HepG2 (cell line): ENCODE results near the gene STAB2. TPM values are rescaled to one million over a fixed set of nuclear protein-coding genes. Genes with fewer than 3 reads are reported as not detected.

Source experiments
- ATAC-seq: fragments of 200-7000 bp; cut with Tn5 transposase; 3 replicates; pipeline ENCODE4 v1.9.1; 2020; ENCODE audit warnings: mild to moderate bottlenecking, moderate library complexity
- BruUV-seq: library from RNA; stranded (reverse); fragments of 400-500 nt; replicated peaks from 2 replicates; lab custom pipeline; 2021; lab: Mats Ljungman, UMichigan
- CTCF ChIA-PET: fragments of 300-600 bp; formaldehyde crosslinking; extraction: SDS; loops from one replicate; lab custom pipeline; 2021; ENCODE audit warnings: low total read pairs, inconsistent platforms, low intra/inter-chr PET ratio; lab: Yijun Ruan, JAX
- POLR2A ChIA-PET: fragments of 350-600 bp; sonication (Branson Sonifier 250); formaldehyde crosslinking; loops from one replicate; lab custom pipeline; 2020; ENCODE audit warnings: antibody characterized with exemption, inconsistent platforms; lab: Yijun Ruan, JAX
- DNase-seq: peaks from one replicate; pipeline ENCODE4 v3.0.0-alpha.2; 2015; ENCODE audit warnings: low spot score
- FAIRE-seq: peaks from 3 replicates; lab custom pipeline; 2011; peaks lifted over from hg19 to GRCh38; lab: Jason Lieb, UNC
- H2AFZ ChIP-seq: one replicate; pipeline ENCODE4 v1.6.1; 2011; ENCODE audit warnings: low read length, inconsistent platforms
- H3K27ac ChIP-seq: fragments of 300-600 bp; 3 replicates; pipeline ENCODE4 v1.8.0; 2011; ENCODE audit warnings: mixed run types, mild to moderate bottlenecking, mixed read lengths, low read length, inconsistent platforms; ENCODE audit not compliant: insufficient read depth; ENCODE audit errors: extremely low read length
- H3K27me3 ChIP-seq, 2 experiments: fragments of 200-600 bp in 1 of 2; 2 replicates in 1 of 2; 3 replicates in 1 of 2; pipeline versions ENCODE4 v1.6.0 to v1.8.0; 2011; ENCODE audit warnings: low read length in 2 of 2, mild to moderate bottlenecking in 2 of 2, moderate library complexity in 2 of 2, inconsistent platforms in 1 of 2; ENCODE audit not compliant: insufficient read depth in 2 of 2, control insufficient read depth in 1 of 2
- H3K36me3 ChIP-seq, 2 experiments: fragments of 200-600 bp in 1 of 2; replicated peaks in 1 of 2; 2 replicates in 1 of 2; 3 replicates in 1 of 2; pipeline versions ENCODE4 v1.5.1 to v1.8.0; 2011; ENCODE audit warnings: low read length in 2 of 2, inconsistent platforms in 1 of 2; ENCODE audit not compliant: insufficient read depth in 2 of 2, control insufficient read depth in 1 of 2
- H3K4me1 ChIP-seq: 2 replicates; pipeline ENCODE4 v1.5.1; 2012; ENCODE audit warnings: low read length, inconsistent platforms; ENCODE audit not compliant: insufficient read depth
- H3K4me2 ChIP-seq: 2 replicates; pipeline ENCODE4 v1.6.0; 2011; ENCODE audit warnings: low read depth, low read length, inconsistent platforms
- H3K4me3 ChIP-seq, 3 experiments: fragments of 200-600 bp in 1 of 3; sonication (generic), shearing (Covaris generic) in 1 of 3; replicated peaks in 1 of 3; 2 replicates each; pipeline ENCODE4 v1.5.1; 2011 to 2016; ENCODE audit warnings: low read length in 3 of 3, inconsistent platforms in 2 of 3, low read depth in 2 of 3, mild to moderate bottlenecking in 2 of 3, control low read depth in 1 of 3, mixed read lengths in 1 of 3; ENCODE audit not compliant: insufficient read depth in 1 of 3
- H3K79me2 ChIP-seq: one replicate; pipeline ENCODE4 v1.6.1; 2011; ENCODE audit warnings: low read length, inconsistent platforms; ENCODE audit not compliant: insufficient read depth
- H3K9ac ChIP-seq: 2 replicates; pipeline ENCODE4 v1.6.0; 2011; ENCODE audit warnings: mild to moderate bottlenecking, low read depth, low read length, inconsistent platforms; ENCODE audit not compliant: insufficient read depth
- H3K9me3 ChIP-seq: 2 replicates; pipeline ENCODE4 v1.5.1; 2012; ENCODE audit warnings: mild to moderate bottlenecking, low read length
- H4K20me1 ChIP-seq: 2 replicates; pipeline ENCODE4 v1.6.0; 2011; ENCODE audit warnings: inconsistent platforms, mild to moderate bottlenecking, low read length, moderate library complexity; ENCODE audit not compliant: insufficient read depth
- BORCS8-MEF2B ChIP-seq: sonication (generic); formaldehyde crosslinking; IDR thresholded peaks from 2 replicates; pipeline ENCODE4 v1.8.0; 2022; ENCODE audit warnings: mild to moderate bottlenecking, missing genetic modification reagents
- FOSL1 ChIP-seq: sonication (generic); formaldehyde crosslinking; IDR thresholded peaks from 2 replicates; pipeline ENCODE4 v1.9.0; 2021; ENCODE audit warnings: missing genetic modification reagents, borderline replicate concordance
- MAX ChIP-seq: IDR thresholded peaks from 2 replicates; pipeline ENCODE4 v1.6.1; 2012; ENCODE audit warnings: inconsistent platforms
- PRPF4 ChIP-seq: fragments of 200-400 bp; formaldehyde crosslinking; IDR thresholded peaks from 2 replicates; pipeline ENCODE4 v1.6.1; 2016; ENCODE audit warnings: low read length, low read depth; ENCODE audit not compliant: poor library complexity, severe bottlenecking
- SP1 ChIP-seq, 2 experiments: fragments of 450-650 bp in 1 of 2; sonication (generic) in 1 of 2; formaldehyde crosslinking in 1 of 2; IDR thresholded peaks; 2 replicates each; pipeline versions ENCODE4 v1.4.0 to v1.6.1; 2016 to 2020; ENCODE audit warnings: missing genetic modification reagents in 1 of 2
- TBP ChIP-seq: sonication (generic); formaldehyde crosslinking; IDR thresholded peaks from 2 replicates; pipeline ENCODE4 v1.5.0; 2020; ENCODE audit warnings: missing genetic modification reagents
- ZFP82 ChIP-seq: sonication (generic); formaldehyde crosslinking; IDR thresholded peaks from 2 replicates; pipeline ENCODE4 v1.5.1; 2020; ENCODE audit warnings: mild to moderate bottlenecking, missing genetic modification reagents, borderline replicate concordance
- ZMAT5 ChIP-seq: sonication (generic); formaldehyde crosslinking; IDR thresholded peaks from 2 replicates; pipeline ENCODE4 v1.5.0; 2020; ENCODE audit warnings: mild to moderate bottlenecking, low read depth, missing genetic modification reagents, borderline replicate concordance
- ZMYM2 ChIP-seq: sonication (generic); formaldehyde crosslinking; IDR thresholded peaks from 2 replicates; pipeline ENCODE4 v1.8.0; 2022; ENCODE audit warnings: mild to moderate bottlenecking, missing genetic modification reagents
- ZNF280D ChIP-seq: sonication (generic); formaldehyde crosslinking; IDR thresholded peaks from 2 replicates; pipeline ENCODE4 v1.5.1; 2020; ENCODE audit warnings: mild to moderate bottlenecking, missing genetic modification reagents
- ZNF292 ChIP-seq: sonication (generic); formaldehyde crosslinking; IDR thresholded peaks from 2 replicates; pipeline ENCODE4 v1.8.1; 2022; ENCODE audit warnings: mild to moderate bottlenecking, low read depth, missing genetic modification reagents, borderline replicate concordance
- ZNF550 ChIP-seq: sonication (generic); formaldehyde crosslinking; IDR thresholded peaks from 2 replicates; pipeline ENCODE4 v1.4.0; 2020; ENCODE audit warnings: mild to moderate bottlenecking, missing genetic modification reagents, borderline replicate concordance
- WGBS: methylation state at CpG from one replicate; pipeline ENCODE4 v1.1.6; 2017; ENCODE audit warnings: low lambda C conversion rate; 5-methylcytosine and 5-hydroxymethylcytosine counted together
- in situ Hi-C: cut with HindIII; loops from 2 replicates; pipeline ENCODE4 v1.10.0; 2017; ENCODE audit warnings: low pct_unique_long_range_greater_than_20kb; ENCODE audit not compliant: extremely low pct_ligation_motif_present
- intact Hi-C: fragments of 100-400 bp; cut with micrococcal nuclease; formaldehyde crosslinking; loops from one replicate; pipeline ENCODE4 v1.10.0; 2022; ENCODE audit not compliant: unreplicated experiment
- polyA plus RNA-seq, 8 experiments: library from polyadenylated mRNA; depleted of rRNA in 3 of 8; stranded (reverse) in 7 of 8; unstranded in 1 of 8; fragments of >200 nt; fragmentation: Illumina TruSeq in 4 of 8; extraction: Trizol in 4 of 8; gene quantifications; 2 replicates each; pipeline versions ENCODE4 v1.2.1 to v1.2.3, GENCODE V29; 2011 to 2016; ENCODE audit warnings: low read depth in 4 of 8, missing spikeins in 1 of 8, mixed read lengths in 1 of 8; ENCODE audit not compliant: insufficient read depth in 1 of 8
- total RNA-seq, 5 experiments: library from RNA; depleted of rRNA; stranded (reverse); fragments of >200 nt; fragmentation: Illumina TruSeq; extraction: Trizol; gene quantifications; 2 replicates each; pipeline ENCODE4 v1.2.3, GENCODE V29; 2016; ENCODE audit warnings: low read depth in 1 of 5

STAB2 gene
- total and polyA plus RNA-seq, 2 of the 13 experiments (the other 11 are each of a cell fraction or from before 2014, with no cell fraction given): not detected

- no peak overlapping the region for H2AFZ ChIP-seq
- H4K20me1 ChIP-seq: no peaks in the 10 kb centered on the region
- no peak for ATAC-seq
- no peaks in the 10 kb centered on the region for H3K36me3 ChIP-seq
- WGBS: 25% methylated on average over 10 of the region's 10 CpGs
- intact Hi-C loops (no loop called here), in situ Hi-C loops (no loop called here)
- POLR2A ChIA-PET: no interaction called here
- FAIRE-seq: no peak
- no peaks in the 10 kb centered on the region for H3K9me3 ChIP-seq
- H3K79me2 ChIP-seq: no peaks in the 10 kb centered on the region
- no peak overlapping the region for H3K9ac ChIP-seq
- CTCF ChIA-PET: no interaction called here
- no peak for DNase-seq
- no TSS peak for BruUV-seq
- no peak overlapping the region for H3K4me3 ChIP-seq
- H3K27ac ChIP-seq: no peak overlapping the region
- no peak overlapping the region for H3K4me2 ChIP-seq
- no peaks in the 10 kb centered on the region for H3K4me1 ChIP-seq
- no peak for TF ChIP-seq ZNF550
- TF ChIP-seq TBP (CRISPR knock-in tag): no peak
- no peak for TF ChIP-seq ZMAT5 (CRISPR knock-in tag)
- TF ChIP-seq ZNF292: no peak
- TF ChIP-seq MAX: no peak
- TF ChIP-seq BORCS8-MEF2B (CRISPR knock-in tag): no peak
- TF ChIP-seq ZMYM2: no peak
- TF ChIP-seq SP1 (IDR thresholded peaks at IDR 0.05): no peak
- TF ChIP-seq SP1 (CRISPR knock-in tag; IDR thresholded peaks at IDR 0.05): no peak
- no peak for TF ChIP-seq FOSL1
- no peak for TF ChIP-seq PRPF4
- no peak for TF ChIP-seq ZNF280D (CRISPR knock-in tag)
- no peak for TF ChIP-seq ZFP82 (CRISPR knock-in tag)
- H3K27me3 ChIP-seq: no peaks in the 10 kb centered on the region
Observed at GRCh38 chr12:103600967-103601728, 14.1 kb downstream of the STAB2 start.
